NCI-H2227 treated with DMSO at 0.1 percent for 48 hours (cell line): ENCODE results near the gene GNAQ.
"Not testable (repeated sequence)": the region's sequence is repeated elsewhere in the genome, so short reads cannot be mapped to it uniquely, and the experiment has no call there.

Experiments used
- DNase-seq: peaks from one replicate; lab custom pipeline; 2025; lab: John Stamatoyannopoulos, UW

The GNAQ gene

DNA sequence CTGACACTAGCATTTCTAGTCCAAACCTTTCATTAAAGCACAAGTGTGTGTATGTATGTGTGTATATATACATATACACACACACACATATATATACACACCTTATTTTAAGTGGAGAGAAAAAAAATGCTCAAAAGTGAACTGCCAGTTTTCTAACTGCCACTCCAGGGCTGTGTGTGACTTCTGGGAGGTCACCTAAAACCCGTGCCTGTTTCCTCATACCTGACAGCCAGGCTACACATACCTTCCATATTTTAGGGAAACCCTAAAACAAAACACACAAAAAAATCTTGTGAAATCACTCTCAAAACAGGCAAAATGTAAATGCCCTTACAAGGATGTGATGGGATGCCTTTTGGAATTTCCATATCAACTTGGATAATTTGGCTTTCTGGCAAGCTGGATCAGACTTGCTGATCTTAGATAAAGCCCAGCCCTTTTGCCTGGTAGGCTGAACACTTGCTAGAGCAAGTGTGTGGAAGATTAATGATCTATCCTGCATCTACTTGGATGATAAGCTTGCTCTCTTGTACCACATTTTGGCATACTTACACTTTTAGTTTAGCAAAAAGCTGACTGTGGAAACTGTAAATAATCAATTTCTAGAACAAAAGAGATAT, 127.8 kb downstream of the GNAQ start:
- no peak for DNase-seq

DNA sequence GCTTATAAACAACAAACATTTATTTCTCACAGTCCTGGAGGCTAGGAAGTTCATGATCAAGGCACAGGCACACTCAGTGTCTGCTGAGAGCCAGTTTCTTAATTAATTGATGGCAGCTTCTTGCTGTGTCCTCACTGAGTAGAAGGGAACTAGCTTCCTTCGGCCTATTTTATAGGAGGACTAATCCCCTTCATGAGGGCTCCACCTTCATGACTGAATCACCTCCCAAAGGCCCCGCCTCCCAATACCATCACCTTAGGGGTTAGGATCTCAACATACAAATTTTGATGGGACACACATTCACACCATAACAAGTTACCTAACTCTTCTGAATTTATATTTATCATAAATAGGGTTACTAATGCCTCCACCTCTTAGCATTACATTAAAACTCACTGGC, 129.8 kb downstream of the GNAQ start:
- no peak for DNase-seq

DNA sequence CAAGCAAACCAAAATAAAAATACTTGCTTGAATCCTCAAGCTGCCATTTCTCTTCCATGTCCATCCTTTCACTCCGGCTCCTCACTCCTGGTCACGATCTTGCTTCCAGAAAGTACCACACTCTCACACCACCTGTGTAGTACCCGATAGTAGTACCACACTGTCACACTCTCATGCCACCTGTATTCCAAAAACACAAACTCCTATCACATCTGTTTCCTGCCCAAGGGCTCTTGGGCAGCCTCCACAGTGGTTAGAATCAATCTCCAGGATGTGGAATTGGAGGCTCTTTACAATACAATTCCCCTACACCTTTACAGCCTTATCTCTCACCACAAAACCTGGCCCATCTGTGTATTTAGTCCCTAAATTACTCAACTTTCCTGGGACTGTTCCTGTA, 130.6 kb downstream of the GNAQ start:
- DNase-seq, result no peak

DNA sequence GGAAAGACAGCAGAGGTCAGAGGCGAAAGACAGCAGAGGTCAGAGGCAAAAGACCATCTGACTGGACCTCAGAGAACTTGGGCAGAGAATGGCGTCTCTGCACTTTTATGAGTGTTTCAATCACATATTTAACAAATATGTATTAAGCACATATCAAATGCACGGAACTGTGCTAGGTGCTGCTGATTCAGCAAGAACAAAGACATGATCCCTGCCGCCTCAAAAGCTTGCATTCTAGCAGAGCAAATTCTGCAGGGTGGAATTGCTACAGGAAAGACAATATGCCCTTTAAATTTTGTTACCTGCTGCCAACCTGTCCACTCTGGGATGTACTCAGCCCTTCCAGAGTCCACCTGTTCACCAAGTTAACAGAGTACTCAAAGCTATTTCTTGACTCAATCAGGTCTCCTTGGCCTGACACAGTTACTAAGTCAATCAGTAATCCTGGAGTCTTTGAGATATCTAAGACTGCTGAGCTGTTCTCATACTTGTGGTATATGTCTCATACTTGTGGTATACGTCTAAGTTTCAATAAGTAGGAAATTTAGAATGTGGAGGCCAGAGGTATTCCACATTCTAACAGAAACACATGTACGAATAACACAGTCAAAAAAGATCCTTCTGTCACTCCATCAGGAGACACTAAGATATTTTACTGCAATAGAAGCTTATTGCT, 131.8 kb downstream of the GNAQ start:
- no peak for DNase-seq

DNA sequence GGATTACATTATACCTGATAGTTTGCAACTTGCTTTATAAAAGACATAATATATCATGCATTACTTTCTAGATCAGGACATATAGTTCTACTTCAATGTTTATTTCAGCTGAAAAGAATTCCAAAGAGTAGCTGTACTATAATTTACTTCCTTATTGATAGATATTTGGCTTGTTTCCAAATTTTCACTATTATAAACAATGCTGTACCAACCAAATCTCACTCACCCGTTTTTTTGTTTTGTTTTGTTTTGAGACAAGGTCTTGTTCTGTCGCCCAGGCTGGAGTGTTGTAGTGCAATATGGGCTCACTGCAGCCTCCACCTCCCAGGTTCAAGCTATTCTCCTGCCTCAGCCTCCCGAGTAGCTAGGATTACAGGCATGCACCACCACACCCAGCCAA, 132.7 kb downstream of the GNAQ start:
- no peak for DNase-seq

DNA sequence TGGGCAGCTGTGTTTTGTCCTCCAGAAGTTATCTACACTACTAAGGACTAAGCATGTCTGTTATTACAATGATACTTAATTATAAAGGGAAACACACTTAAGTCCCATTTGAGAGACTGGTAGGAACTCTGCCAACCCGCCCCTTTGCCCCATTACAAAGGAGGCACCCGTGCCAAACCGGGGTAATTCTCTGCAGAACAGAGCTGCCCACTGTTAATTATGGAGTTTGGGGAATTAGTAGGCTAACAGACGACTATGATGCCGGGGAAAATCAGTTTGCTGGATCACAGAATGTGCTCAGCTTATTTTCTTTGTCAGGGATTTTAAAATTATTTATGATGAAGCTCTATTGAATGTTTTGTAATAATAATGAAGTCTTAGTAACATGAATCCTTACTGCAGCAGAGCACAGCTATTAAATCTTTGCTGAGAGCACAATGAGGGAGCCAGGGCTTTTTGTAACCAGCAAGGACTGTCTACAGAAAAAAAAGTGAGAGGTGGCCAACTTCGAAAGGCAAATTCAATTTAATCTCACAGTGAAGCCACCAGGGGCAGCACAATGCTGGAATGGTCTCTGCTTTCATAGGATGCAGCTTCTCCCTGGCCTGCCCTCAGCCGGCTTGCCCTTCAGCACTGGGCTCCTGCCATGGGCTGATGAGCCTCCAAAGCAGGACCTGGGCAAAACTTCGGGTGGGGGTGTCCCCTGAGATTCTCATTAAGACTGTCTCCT, 134.5 kb downstream of the GNAQ start:
- DNase-seq, result peak; percentile 77

DNA sequence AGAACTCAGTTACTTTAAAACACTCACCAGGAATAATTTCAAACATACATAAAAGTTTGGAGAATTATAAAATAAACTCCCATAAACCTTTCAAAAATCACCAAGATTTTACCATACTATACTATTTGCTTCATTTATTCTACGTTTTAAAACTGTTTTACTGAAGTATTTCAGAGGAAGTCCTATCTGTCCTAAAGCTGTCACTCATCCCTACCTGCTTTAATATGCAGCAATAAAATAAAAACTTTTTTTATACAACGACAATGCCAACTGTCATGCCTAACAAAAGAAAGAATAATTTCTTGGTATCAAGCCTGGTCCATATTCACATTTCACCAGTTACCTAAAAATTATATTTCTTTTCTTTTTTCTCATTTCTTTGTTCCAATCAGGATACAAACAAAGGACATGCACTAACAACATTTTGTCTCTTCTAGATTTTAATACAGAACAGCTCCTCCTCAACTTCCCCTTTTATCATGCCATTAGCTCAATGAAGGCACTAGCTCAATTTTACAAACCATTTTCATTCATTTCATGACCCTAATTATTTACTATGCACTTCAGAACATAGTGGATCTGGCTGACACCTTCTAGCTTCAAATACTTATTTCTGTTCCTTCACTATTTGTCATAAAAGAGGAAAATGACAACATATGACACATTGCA, 135.2 kb downstream of the GNAQ start:
- DNase-seq, result peak; percentile 63

DNA sequence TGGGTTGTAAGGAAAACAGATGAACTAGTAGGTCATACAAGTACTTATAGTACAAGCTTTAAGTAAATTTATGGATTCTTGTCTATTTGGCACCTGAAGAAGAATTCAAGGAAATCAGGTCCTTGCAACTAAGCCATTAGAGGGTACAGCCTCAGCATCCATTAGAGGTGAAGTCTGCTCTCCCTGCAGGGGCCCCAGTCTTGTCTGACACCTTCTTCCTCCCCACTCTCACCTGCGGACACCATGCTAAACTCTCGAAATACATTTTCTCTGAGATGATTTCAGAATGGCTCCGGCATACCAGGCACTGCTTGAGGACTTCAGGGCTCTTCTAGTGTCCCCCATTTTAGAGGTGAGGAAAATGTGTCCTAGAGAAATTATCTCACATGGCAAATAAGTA, 137.9 kb downstream of the GNAQ start:
- no peak for DNase-seq

DNA sequence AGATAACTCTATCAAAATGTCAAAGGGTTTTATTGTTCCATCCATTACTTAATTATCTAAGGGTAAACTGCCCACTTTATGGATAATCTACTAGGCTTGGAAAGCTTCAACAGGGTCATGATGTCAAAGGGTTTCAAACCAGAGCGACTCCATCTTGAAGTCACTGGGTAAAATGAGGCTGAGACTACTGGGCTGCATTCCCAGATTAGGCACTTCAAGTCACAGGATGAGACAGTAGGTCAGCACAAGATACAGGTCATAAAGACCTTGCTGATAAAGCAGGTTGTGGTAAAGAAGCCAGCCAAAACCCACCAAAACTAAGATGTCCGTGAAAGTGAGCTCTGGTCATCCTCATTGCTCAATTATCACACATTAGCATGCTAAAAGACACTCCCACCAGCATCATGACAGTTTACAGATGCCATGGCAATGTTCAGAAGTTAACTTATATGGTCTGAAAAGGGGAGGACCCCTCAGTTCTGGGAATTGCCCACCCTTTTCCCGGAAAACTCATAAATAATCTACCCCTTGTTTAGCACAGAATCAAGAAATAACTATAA, 138.6 kb downstream of the GNAQ start:
- no peak for DNase-seq

DNA sequence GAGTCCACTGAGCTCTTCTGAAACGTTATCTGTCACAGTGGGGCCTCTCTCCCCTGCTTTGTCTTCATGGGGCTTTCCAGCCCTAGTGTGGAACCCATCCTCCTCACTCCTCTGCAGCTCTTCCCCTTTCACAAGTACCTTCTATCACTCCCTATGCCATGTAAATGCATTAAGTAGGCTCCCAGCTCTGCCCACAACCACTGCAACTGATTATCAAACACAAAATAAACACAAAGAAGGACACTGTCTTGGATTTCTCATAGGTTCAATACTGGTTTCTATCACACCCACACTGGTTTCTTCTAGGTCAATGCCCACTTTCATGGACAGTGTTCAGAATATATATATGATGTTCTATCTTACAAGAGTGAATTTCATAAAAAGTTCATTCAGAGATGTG, 139.4 kb downstream of the GNAQ start:
- no peak for DNase-seq

DNA sequence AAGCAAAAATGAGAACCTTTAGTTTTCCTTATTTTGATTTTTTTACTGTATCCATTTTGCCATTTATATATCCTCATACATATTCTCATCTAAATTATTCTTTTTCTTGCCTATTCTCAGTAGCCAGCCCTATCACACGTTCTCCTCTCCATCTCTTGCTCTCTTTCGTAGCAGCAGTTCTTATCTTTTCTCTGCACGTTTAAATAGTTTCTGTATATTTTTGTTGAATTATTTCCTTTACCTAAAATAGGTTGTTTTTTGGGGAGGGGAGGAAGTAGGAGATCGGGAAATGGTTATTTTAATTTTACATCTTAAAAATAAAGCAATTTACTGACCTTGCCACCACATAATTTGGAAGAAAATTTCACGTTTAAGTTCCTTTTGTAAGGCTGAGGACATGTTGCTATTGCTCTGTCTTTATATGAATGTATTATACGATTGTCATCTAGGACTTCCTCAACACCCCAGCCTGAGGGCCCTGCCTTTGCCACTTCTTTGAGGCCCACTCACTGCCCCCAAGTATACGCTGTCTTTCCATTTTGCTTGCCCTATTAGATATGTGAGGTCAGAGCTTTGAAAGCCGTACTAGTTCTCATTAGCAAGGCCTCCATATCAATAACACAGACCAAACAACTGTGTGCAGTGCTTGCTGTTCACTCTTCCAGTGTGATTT, 140.3 kb downstream of the GNAQ start:
- no peak for DNase-seq

DNA sequence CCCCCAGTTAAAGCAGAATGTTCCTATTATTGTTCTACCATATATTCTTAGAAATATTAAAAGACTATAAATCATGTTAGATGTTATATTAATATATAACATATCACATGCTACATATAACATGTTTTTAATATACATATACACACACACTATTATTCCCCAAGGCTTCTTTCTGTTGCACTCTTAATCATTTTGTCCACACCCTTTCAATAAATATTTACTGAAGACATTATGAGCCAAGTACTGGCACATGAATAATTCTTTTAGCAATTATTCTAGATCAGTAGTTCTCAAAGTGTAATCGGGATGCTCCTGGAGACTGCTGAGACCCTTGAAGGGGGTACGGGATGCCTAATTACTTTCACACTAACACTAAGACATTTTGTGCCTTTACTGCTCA, 143.9 kb downstream of the GNAQ start:
- DNase-seq, result no peak

DNA sequence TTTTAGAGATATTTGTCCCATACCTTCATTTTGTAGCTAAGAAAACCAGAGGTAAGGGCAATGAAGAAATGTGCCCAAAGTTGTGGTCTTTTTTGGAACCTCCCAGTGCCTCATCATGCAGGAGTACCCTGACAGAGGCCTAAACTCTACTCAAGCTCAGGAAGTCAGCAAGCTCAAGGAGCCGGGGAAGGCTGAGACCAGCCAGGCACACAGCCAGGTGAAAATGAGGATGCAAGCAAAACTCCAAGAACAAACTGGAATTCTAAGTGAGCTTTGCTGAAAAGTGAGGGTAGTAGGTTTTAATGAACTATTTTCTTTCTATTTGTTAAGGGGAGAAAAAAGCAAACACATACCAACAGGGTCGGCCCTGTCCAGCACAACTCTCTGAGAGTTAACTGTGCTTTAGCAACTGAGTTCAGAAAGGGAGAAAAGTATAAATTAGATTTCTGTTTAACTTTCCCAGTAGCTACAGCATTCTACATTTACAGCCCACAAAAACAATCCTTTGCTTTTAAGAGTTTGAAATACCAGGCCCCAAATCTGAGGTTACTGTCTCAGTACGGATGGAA, 146.4 kb downstream of the GNAQ start:
- DNase-seq, result no peak

DNA sequence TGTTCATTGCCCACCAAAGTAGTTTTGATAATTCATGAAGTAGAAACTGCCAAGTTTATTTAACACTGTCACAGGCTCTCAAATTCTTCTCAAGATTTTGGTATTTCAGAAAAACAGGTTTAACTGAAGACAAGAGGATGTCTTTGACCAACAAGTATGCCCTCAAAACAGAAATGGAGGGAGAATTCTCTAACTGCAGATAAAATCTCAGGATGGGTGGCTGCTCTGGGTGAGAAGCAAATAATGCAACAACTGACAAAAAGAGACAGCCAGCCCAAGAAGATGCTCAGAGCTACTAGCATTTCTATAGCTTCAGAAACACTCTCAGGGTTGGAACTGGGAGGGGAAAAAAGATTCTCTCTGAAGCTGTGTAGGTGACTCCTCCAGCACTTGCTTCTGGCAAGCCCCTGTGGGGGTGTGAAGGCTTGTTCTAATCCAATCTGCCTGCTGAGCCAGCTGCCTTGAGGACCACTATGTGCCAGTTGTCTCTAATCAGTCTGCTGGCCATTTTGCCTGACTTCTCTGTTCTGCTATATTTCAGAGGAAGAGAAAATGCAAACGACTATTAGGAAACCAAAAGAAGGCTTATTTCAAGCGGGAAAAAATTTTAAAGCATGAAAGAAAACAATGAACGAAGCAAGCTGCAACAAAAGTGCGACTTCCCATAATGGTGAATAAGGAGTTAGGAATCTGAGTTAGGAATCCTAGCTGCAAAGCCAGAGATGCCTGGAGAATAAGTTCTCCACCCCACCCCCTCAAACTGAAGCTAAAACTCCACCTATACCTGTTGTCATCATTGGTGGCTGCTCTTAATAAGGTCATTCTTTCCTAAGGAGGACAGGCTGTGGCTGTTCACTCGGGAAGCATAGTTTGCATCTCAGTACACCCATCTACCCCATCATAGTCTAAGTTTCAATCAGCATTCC, 147.5 kb downstream of the GNAQ start:
- DNase-seq, result no peak

DNA sequence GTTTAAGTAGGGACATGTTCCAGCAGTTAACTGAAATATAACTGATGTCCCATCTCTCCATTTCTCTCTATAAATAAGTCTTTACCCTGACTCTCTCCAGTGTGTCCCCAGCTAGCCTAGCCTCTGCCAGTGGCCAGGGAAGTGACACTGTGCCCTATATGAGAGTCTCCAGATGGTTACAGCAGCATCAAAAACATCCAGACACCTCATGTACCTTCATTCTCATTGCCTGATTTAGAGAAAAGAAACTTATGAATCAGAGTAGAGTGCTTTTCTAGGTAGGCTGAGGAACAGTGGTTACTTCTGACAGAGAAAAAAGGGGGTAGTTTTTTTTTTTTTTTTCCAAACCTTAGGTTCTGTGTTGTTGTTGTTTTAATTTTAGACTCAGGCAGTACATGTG, 148.5 kb downstream of the GNAQ start:
- DNase-seq, result no peak

DNA sequence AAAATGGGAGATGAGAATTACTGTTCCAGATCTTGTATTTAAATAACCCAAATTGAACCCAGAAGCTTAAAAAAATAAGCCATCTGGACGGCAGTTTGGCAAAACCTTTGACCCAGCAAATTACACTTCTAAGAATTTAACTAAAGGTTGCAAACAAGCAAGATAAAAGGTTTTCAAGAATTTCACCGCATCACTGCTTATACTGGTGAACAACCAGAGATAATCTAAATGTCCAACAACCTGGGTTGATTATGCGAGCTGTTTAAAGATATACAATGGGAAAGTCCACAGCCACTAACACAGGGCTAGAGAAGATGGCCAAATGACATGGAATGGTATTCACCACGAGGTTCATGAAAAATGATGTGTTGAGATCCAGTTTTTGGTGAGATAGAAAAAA, 149.3 kb downstream of the GNAQ start:
- DNase-seq, result no peak

DNA sequence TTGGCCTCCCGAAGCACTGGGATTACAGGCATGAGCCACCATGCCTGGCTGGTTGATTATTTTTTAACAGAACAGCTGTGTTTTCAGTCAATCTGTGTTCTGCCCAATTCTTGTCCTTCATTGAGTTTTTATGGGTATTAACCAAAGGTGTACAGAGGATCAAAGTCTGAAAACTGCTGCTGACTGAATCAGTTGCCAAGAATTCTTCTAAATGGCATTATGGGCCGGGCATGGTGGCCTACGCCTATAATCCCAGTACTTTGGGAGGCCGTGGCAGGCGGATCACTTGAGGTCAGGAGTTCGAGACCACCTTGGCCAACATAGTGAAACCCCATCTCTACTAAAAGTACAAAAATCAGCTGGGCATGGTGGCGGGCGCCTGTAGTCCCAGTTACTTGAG, 150.0 kb downstream of the GNAQ start:
- DNase-seq, result not testable (repeated sequence)

DNA sequence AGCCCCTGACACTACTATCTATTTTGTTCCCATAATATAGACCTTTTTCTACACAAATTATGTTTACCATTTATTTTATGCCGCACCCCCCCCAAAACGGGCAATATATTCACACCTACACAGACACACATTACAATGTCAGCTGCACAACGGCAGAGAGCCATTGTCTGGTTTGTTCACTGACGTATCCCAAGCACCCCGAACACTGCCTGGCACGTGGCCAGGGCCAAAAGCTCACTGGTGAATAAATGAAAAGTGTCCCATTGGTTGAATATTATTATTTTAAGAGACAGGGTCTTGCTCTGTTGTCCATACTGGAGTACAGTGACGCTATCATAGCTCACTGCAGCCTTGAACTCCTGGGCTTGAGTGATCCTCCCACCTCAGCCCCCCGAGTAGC, 150.5 kb downstream of the GNAQ start:
- no peak for DNase-seq

DNA sequence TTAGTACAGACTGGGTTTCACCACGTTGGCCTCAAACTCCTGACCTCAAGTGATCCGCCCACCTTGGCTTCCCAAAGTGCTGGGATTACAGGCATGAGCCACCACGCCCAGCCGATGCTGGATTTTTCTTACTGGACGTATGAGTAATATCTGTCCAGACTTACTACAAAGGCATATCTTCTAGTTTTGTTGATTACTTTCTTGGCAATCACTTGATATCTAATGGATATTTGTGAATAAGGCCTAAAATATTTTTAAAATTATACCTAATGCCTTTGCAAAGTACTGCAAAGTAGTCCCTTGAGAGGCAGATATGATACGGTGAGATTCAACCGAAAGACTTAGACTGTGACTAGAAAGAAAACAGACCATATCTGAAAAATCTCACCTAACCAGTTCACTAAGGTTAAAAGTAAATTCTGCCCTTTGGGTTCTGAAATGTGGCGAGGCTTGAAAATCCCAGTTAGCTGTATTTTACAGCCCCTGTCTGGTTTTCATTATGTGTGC, 152.1 kb downstream of the GNAQ start:
- DNase-seq, result no peak

DNA sequence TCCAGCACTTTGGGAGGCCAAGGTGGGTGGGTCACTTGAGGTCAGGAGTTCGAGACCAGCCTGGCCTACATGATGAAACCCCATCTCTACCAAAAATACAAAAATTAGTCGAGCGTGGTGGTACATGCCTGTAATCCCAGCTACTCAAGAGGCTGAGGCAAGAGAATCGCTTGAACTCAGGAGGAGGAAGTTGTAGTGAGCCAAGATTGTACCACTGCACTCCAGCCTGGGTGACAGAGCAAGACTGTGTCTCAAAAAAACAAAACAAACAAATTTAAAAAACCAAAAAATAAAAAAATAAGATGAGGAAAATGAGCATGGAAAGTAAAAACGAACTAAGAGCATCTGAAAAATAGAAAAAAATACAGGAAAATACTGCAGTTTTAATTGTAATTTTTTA, 152.8 kb downstream of the GNAQ start:
- DNase-seq, result not testable (repeated sequence)
